H1 (cell line): ENCODE measurements around the gene EPHB6. TPM values are rescaled to one million over a fixed set of nuclear protein-coding genes. Genes with fewer than 3 reads are reported as not detected.

Experiments used
- CTCF ChIA-PET: fragments of 300-600 bp; sonication (Branson Sonifier 250); formaldehyde crosslinking; loops from one replicate; lab custom pipeline; 2021; ENCODE audit not compliant: partially characterized antibody; lab: Charles Lee
- POLR2A ChIA-PET: fragments of 300-600 bp; sonication (Branson Sonifier 250); formaldehyde crosslinking; loops from one replicate; lab custom pipeline; 2021; ENCODE audit warnings: inconsistent platforms; ENCODE audit not compliant: partially characterized antibody; lab: Charles Lee
- DNase-seq, 2 experiments: peaks; one replicate each; pipeline versions ENCODE4 v3.0.0 to v3.0.0-alpha.2; 2010 to 2022; ENCODE audit warnings: low spot score in 2 of 2, low read depth in 1 of 2, mixed read lengths in 1 of 2
- FAIRE-seq: peaks from 2 replicates; lab custom pipeline; 2011; peaks lifted over from hg19 to GRCh38; lab: Jason Lieb, UNC
- H2AFZ ChIP-seq: 2 replicates; pipeline ENCODE4 v1.8.1; 2012; ENCODE audit warnings: low read length, inconsistent platforms
- H2AK5ac ChIP-seq: 2 replicates; pipeline ENCODE4 v1.6.1; 2013; ENCODE audit warnings: low read depth, low read length
- H2BK120ac ChIP-seq: replicated peaks from 2 replicates; pipeline ENCODE3; 2013; ENCODE audit warnings: low read depth, low read length, inconsistent platforms
- H2BK12ac ChIP-seq: 2 replicates; pipeline ENCODE4 v1.6.1; 2013; ENCODE audit warnings: low read depth, low read length
- H2BK15ac ChIP-seq: 2 replicates; pipeline ENCODE4 v1.6.1; 2013; ENCODE audit warnings: low read length
- H2BK20ac ChIP-seq: 2 replicates; pipeline ENCODE4 v1.6.1; 2013; ENCODE audit warnings: low read length
- H2BK5ac ChIP-seq: 2 replicates; pipeline ENCODE4 v1.6.1; 2013; ENCODE audit warnings: low read depth, low read length
- H3K14ac ChIP-seq: 2 replicates; pipeline ENCODE4 v1.6.1; 2013; ENCODE audit warnings: inconsistent platforms; ENCODE audit not compliant: insufficient read length
- H3K18ac ChIP-seq: 2 replicates; pipeline ENCODE4 v1.6.1; 2013; ENCODE audit warnings: low read length; ENCODE audit errors: extremely low read depth
- H3K23ac ChIP-seq: 2 replicates; pipeline ENCODE4 v1.6.1; 2013; ENCODE audit warnings: inconsistent platforms; ENCODE audit not compliant: insufficient read length
- H3K23me2 ChIP-seq: 2 replicates; pipeline ENCODE4 v1.6.1; 2013; ENCODE audit warnings: low read depth, low read length
- H3K27ac ChIP-seq: 2 replicates; pipeline ENCODE4 v1.6.1; 2011; ENCODE audit warnings: low read depth, low read length, inconsistent platforms
- H3K27me3 ChIP-seq, 4 experiments: replicated peaks in 1 of 4; 1 replicate in 1 of 4; 2 replicates in 3 of 4; pipeline versions ENCODE4 v1.6.1 to v1.8.1; 2011 to 2013; ENCODE audit warnings: low read length in 3 of 4, mild to moderate bottlenecking in 3 of 4, inconsistent platforms in 2 of 4, mixed read lengths in 2 of 4, moderate library complexity in 1 of 4; ENCODE audit not compliant: control insufficient read depth in 3 of 4, insufficient read depth in 3 of 4; ENCODE audit errors: extremely low read depth in 1 of 4
- H3K36me3 ChIP-seq, 4 experiments: 2 replicates each; pipeline versions ENCODE4 v1.6.1 to v1.8.1; 2011 to 2013; ENCODE audit warnings: mild to moderate bottlenecking in 4 of 4, low read length in 3 of 4, moderate library complexity in 2 of 4, control low read depth in 1 of 4, inconsistent platforms in 1 of 4; ENCODE audit not compliant: insufficient read depth in 4 of 4, control insufficient read depth in 2 of 4
- H3K4ac ChIP-seq: replicated peaks from 2 replicates; pipeline ENCODE3; 2013; ENCODE audit warnings: low read length, low read depth, mixed read lengths, inconsistent platforms; ENCODE audit not compliant: insufficient read length
- H3K4me1 ChIP-seq, 4 experiments: replicated peaks in 1 of 4; 1 replicate in 1 of 4; 2 replicates in 3 of 4; pipeline versions ENCODE4 v1.6.1 to v1.8.1; 2011 to 2013; ENCODE audit warnings: low read length in 3 of 4, inconsistent platforms in 2 of 4, mixed read lengths in 1 of 4; ENCODE audit not compliant: insufficient read depth in 4 of 4, control insufficient read depth in 3 of 4
- H3K4me2 ChIP-seq, 2 experiments: 2 replicates each; pipeline versions ENCODE4 v1.6.1 to v1.8.1; 2011 to 2013; ENCODE audit warnings: low read depth in 2 of 2, low read length in 2 of 2, control low read depth in 1 of 2, inconsistent platforms in 1 of 2, mild to moderate bottlenecking in 1 of 2; ENCODE audit not compliant: insufficient read depth in 1 of 2
- H3K4me3 ChIP-seq, 4 experiments: fragments of 200-600, 300-600 bp in 1 of 4; sonication (generic), shearing (Covaris generic), sonication (Bioruptor Twin) in 1 of 4; 2 replicates each; pipeline versions ENCODE4 v1.5.1 to v1.8.1; 2011 to 2016; ENCODE audit warnings: low read length in 4 of 4, low read depth in 3 of 4, control low read depth in 2 of 4, inconsistent platforms in 2 of 4, mild to moderate bottlenecking in 2 of 4, mixed read lengths in 1 of 4, moderate library complexity in 1 of 4; ENCODE audit not compliant: insufficient read depth in 2 of 4; ENCODE audit errors: extremely low read depth in 1 of 4
- H3K56ac ChIP-seq: replicated peaks from 2 replicates; pipeline ENCODE3; 2013; ENCODE audit warnings: low read depth, mild to moderate bottlenecking, mixed read lengths, low read length, inconsistent platforms; ENCODE audit not compliant: insufficient read length
- H3K79me1 ChIP-seq: 2 replicates; pipeline ENCODE4 v1.6.1; 2013; ENCODE audit warnings: low read depth, low read length, control low read depth
- H3K79me2 ChIP-seq, 2 experiments: 2 replicates each; pipeline versions ENCODE4 v1.6.1 to v1.8.1; 2012 to 2013; ENCODE audit warnings: low read length in 2 of 2, mild to moderate bottlenecking in 2 of 2, inconsistent platforms in 1 of 2; ENCODE audit not compliant: insufficient read depth in 2 of 2, control insufficient read depth in 1 of 2
- H3K9ac ChIP-seq, 4 experiments: replicated peaks in 1 of 4; 1 replicate in 1 of 4; 2 replicates in 3 of 4; pipeline versions ENCODE4 v1.6.1 to v1.8.1; 2011 to 2013; ENCODE audit warnings: low read depth in 3 of 4, low read length in 3 of 4, control low read depth in 2 of 4, mild to moderate bottlenecking in 2 of 4, moderate library complexity in 2 of 4, inconsistent platforms in 1 of 4; ENCODE audit errors: extremely low read depth in 1 of 4
- H3K9me3 ChIP-seq, 2 experiments: 2 replicates each; pipeline versions ENCODE4 v1.6.1 to v1.8.1; 2012 to 2013; ENCODE audit warnings: mild to moderate bottlenecking in 2 of 2, moderate library complexity in 2 of 2, control low read depth in 1 of 2, inconsistent platforms in 1 of 2, low read depth in 1 of 2, low read length in 1 of 2, mixed read lengths in 1 of 2; ENCODE audit not compliant: insufficient read depth in 2 of 2
- H4K20me1 ChIP-seq, 2 experiments: replicated peaks in 1 of 2; 2 replicates each; pipeline versions ENCODE3 to v1.8.1; 2011 to 2013; ENCODE audit warnings: inconsistent platforms in 2 of 2, low read length in 2 of 2, mild to moderate bottlenecking in 1 of 2; ENCODE audit not compliant: insufficient read depth in 2 of 2, control insufficient read depth in 1 of 2
- H4K5ac ChIP-seq: 2 replicates; pipeline ENCODE4 v1.6.1; 2013; ENCODE audit warnings: low read length, low read depth, mixed read lengths, inconsistent platforms; ENCODE audit not compliant: insufficient read length
- H4K8ac ChIP-seq: 2 replicates; pipeline ENCODE4 v1.8.0; 2013; ENCODE audit warnings: mild to moderate bottlenecking, moderate library complexity, low read length, inconsistent platforms; ENCODE audit not compliant: insufficient read depth; ENCODE audit errors: extremely low read depth
- H4K91ac ChIP-seq: replicated peaks from 2 replicates; pipeline ENCODE3; 2013; ENCODE audit warnings: low read length, mixed read lengths, inconsistent platforms; ENCODE audit not compliant: insufficient read length
- HDAC6 ChIP-seq: IDR thresholded peaks from one replicate; pipeline ENCODE4 v1.7.1; 2012; ENCODE audit warnings: low read depth, mild to moderate bottlenecking, inconsistent platforms, low read length, moderate library complexity
- WGBS, 2 experiments: shearing (Covaris generic) in 1 of 2; methylation state at CpG; one replicate each; pipeline versions ENCODE4 v1.1.6 to v1.1.7; 2013 to 2015; ENCODE audit warnings: low lambda C conversion rate in 2 of 2, mixed read lengths in 2 of 2, inconsistent platforms in 1 of 2, low coverage in 1 of 2, missing lambda C conversion rate in 1 of 2; ENCODE audit not compliant: insufficient replicate concordance in 2 of 2, insufficient coverage in 1 of 2, insufficient read length in 1 of 2; ENCODE audit errors: extremely low coverage in 1 of 2, missing lambda C conversion rate in 1 of 2; 5-methylcytosine and 5-hydroxymethylcytosine counted together
- polyA plus RNA-seq, 7 experiments: library from polyadenylated mRNA; depleted of rRNA in 3 of 7; stranded (reverse) in 5 of 7; unstranded in 2 of 7; fragments of >200 nt in 5 of 7; fragments of 200-250 nt in 2 of 7; gene quantifications; 1 replicate in 5 of 7; 2 replicates in 1 of 7; 4 replicates in 1 of 7; pipeline versions ENCODE4 v1.2.1 to v1.2.3, GENCODE V29; 2011 to 2013; ENCODE audit warnings: missing spikeins in 2 of 7, mixed read lengths in 2 of 7
- total RNA-seq: library from RNA; stranded (reverse); fragmentation: NEBNext Ultra II Directional; extraction: Animal tissue kit (Norgen Biotek cat#: 25700); gene quantifications from 2 replicates; pipeline ENCODE4 v1.2.1, GENCODE V29; 2021

Gene EPHB6
- total and polyA plus RNA-seq, 2 of the 8 experiments (the other 6 are each of a cell fraction or from before 2014, with no cell fraction given), result 19.7 TPM

GRCh38 chr7:142832417-142832816 lies 22.5 kb upstream of the EPHB6 start:
- Histone ChIP-seq H4K20me1 (no peaks in the 10 kb centered on the region), H3K4me1 (no peaks in the 10 kb centered on the region), H3K14ac (no peak overlapping the region), H4K91ac (no peak overlapping the region), H3K79me1 (no peaks in the 10 kb centered on the region), H3K56ac (no peak overlapping the region), H2BK5ac (no peak overlapping the region), H4K8ac (no peak overlapping the region), H3K4ac (no peak overlapping the region), H3K4me2 (no peak overlapping the region), H2AK5ac (no peak overlapping the region), H3K79me2 (no peaks in the 10 kb centered on the region), H3K4me3 (no peak overlapping the region), H3K36me3 (no peaks in the 10 kb centered on the region), H3K27ac (no peak overlapping the region), H3K18ac (no peak overlapping the region), H3K23ac (no peak overlapping the region), H2AFZ (no peak overlapping the region), H2BK120ac (no peak overlapping the region), H2BK20ac (no peak overlapping the region), H3K23me2 (no peaks in the 10 kb centered on the region), H4K5ac (no peak overlapping the region), H2BK15ac (no peak overlapping the region), H3K9me3 (no peaks in the 10 kb centered on the region), H3K9ac (no peak overlapping the region), H3K27me3 (no peaks in the 10 kb centered on the region), H2BK12ac (no peak overlapping the region)
- DNase-seq, result no peak
- ChIA-PET POLR2A (no interaction called here), CTCF (interaction anchor here (0.9 to 1.8 kb wide), 6 partner anchors 9 to 49 kb away, joined by 3 to 9 read pairs (median 4); no protein-coding TSS in a partner anchor)
- TF ChIP-seq HDAC6, result no peak
- 97% methylated on average over 2 of the region's 2 CpGs; no CpG with 5 or more reads in 1 of the 2 experiments for whole genome bisulfite sequencing, 2 experiments
- no peak for FAIRE-seq
